Eye (tissue), 1 donor: ENCODE measurements around the gene KRTAP10-8.
A peak's percentile ranks its signal among the peaks of the same experiment; 100 is the strongest.
"Not testable (repeated sequence)": the region's sequence is repeated elsewhere in the genome, so short reads cannot be mapped to it uniquely, and the experiment has no call there.

Experiments
- DNase-seq: peaks from one replicate; pipeline ENCODE4 v3.0.0-alpha.2; 2015

Gene KRTAP10-8

DNA sequence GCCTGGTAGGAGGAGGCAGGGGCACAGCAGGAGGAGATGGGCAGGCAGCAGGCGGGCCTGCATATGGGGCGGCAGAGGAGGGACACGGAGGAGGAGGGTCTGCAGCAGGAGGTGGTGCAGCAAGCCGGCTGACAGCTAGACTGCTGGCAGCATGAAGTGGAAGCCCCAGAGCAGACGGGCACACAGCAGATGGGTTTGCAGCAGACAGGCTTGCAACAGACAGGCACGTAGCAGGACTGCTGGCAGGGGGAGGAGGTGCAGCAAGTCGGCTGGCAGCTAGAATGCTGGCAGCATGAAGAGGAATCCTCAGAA lies 32.1 kb upstream of the KRTAP10-8 start:
- no peak for DNase-seq

DNA sequence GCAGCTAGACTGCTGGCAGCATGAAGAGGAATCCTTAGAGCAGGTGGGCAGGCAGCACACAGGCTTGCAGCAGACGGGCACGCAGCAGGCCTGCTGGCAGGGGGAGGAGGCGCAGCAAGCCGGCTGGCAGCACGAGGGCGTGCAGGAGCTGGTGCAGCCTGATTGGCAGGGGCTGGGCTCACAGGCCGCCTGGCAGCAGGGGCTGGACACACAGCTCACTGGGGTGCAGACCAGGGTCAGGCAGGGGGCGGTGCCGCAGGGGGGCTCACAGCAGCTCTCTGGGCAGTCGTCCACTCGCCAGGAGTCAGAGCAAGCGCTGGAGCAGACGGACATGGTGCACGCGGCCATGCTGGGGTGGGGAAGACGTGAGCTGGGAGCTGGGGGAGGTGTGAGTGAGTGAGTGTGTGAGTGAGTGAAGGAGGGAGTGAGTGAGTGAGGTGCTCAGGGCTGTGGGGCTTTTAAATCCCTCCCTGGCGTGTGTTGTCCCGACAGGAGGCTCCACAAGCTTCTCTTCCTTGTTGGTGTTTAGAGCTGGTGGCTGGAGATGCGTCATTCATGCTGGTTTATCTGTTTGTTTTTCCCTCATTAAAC lies 31.6 kb upstream of the KRTAP10-8 start, which contains the start of gene KRTAP10-5:
Gene KRTAP10-5, minus strand, starts transcription at position 374 of the 591 bp plus-strand sequence. Its CDS starts 26 bp downstream, at position 348.
- DNase-seq, result not testable (repeated sequence)

DNA sequence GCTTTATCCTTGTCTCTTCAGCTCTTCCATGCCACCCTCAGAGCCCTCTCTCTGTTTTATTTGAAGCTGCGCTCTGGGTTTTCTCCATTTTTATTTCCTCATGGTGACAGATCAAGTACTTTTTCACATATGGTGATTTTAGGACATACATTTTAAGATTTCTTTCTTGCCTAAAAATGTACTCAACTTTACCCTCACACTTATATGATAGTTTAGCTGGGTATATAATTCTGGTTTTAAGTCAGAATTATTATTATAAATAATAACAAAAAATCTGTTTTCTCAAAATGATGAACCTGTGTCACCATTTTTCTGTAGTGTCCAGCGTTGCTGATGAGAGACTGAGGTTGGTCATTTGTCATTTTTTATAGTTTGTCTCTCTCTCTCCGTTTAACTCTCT lies 30.7 kb upstream of the KRTAP10-8 start:
- DNase-seq, result no peak

DNA sequence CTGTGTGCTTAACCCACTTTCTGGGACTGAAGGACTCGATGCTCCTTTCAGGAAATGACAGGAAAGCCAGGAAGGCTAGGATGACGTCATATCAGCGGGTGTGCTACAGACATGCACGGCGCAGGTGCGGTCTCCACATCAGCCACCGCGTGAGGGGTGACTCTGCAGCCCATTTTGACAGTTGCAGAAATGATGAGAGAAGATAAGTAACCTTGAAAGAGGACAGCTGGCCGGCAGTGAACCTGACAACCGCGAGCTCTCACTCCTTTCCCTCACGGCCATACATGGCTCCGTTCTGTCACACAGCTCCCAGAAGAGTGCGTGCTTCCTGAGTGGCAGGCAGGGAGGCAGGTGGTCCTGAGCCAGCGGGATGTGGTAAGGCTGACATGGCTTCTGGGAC lies 29.8 kb upstream of the KRTAP10-8 start:
- no peak for DNase-seq

DNA sequence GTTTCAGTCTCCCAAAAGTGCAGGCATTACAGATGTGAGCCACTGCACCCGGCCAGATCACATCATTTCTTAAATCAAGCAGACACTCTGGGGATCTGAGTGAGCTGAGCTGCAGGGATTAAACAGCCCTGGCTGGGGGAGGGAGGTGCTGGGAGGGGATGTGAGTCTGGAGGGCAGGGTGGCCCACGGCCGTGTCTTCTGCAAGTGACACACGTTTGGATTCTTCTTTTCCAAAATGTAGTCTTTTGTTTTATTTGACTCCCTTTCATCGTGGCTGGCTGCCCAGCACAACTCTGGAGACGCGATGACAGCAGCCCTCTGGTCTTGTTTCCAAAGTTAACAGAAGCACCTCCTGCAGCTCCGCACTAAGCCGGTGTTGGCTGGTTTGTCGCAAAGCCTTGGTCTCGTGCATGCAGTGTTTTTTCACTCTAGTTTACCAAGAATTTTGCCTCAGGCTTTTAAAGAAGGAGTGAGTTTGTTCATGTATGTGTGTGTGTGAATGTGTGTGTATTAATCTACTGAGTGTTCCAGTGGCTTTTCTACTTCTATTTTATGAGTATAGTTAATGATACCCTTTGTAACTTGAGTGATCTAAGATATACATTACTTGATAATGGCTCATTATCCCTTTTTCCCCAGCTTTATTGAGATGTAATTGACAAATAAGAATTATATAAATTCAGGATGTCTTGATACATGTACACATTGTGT lies 28.6 kb upstream of the KRTAP10-8 start:
- DNase-seq, result peak; percentile 62

DNA sequence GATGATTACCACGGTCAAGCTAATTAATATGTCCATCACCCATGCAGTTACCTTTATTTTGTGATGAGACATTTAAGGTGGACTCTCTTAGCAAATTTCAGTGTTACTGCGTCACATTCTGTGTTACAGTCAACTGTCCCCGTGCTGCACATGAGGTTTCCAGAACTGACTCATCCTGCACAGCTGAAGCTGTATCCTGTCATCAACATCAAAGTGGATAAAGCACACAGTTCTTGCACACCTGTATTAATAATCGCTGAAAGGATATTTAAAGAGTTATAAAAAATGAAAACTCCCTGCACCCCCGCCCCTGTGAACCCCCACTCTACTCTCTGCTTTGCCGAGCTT lies 28.1 kb upstream of the KRTAP10-8 start:
- no peak for DNase-seq

DNA sequence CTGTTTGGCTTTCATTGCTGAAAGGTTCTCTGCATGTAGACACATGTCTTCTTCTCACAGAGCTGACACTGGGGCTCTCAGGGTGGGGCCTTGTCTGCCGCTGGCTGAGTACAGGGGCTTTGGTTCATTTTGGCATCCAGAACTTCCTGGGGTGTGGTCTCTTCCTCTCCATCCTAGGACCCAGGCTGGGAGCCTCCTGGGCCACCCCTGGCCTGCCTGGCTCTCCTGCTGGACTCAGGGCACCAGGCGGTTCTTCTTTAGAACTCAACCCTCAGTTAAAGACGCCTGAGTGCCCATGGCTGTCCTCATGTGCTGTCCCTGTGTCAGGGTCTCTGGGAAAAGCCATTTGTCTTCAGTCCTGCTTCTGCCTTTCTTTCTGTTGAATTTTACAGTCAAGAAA lies 26.0 kb upstream of the KRTAP10-8 start:
- DNase-seq, result no peak

DNA sequence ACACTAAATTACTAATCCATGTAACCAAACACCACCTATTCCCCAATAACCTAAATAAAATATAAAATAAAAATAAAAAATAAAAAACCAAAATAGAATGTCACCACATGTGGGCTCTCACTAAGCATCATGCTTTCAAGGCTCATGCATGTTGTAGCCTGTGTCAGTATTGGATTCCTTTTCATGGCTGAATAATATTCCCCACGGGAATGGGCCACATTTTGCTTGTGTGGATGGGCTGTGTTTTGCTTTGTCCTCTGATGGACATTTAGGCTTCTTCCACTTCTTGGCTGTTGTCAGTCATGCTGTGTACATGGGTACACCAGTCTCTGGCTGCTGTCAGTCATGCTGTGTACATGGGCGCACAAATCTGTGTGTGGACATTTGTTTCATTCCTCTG lies 22.8 kb upstream of the KRTAP10-8 start:
- DNase-seq, result no peak

DNA sequence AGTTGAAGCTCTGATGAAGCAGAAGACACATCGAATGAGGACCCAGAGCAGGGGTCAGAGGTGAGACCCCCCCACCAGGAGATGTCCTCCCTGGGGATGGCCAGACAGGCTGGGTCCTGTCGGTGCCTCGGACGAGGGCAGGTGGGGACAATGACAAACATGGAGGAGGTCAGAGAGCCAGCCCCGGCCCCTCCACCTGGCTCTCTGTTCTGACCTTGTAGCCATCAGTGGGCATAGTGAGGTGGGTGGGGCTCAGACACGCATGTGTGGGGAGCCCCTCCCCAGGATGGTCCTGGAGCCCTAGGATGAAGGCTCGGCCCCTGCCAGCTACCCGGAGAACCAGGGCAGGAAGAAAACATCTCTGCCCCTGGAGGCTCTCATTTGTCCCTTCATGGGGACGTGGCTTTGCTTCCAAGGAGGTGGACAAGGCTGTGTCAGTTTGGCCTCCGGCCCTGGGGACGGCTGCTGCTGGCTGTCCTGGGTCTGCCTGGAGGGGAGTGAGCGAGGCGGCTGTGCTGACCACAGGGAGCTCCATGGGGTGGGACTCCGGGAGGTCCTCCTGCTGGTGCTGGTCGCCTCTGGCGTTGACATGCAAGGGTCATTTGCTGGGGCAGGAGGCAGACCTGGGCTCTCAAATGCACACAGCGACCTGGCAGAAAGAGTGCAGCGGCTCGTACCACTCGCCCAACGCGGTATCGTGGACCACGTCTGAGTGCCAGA lies 22.1 kb upstream of the KRTAP10-8 start:
- DNase-seq, result no peak

DNA sequence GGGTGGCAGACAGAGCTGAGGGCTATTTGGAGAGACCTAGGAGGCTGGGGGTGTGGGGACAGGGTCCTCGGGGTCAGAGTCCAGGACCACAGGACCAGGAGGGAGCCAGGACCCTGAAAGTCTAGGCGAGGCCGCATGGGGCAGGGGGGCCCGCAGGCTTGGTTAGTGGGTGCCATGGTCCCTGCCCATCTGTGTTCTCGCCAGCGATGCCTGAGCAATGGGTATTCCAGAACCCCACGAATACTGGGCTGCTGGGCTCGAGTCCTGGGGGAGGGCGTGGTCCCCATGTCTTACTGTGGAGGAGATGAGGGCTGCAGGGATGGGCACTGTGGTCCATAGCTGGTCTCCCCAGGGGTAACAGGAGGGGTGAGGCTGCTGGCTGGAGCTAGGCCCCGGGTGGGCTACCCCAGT lies 21.6 kb upstream of the KRTAP10-8 start:
- no peak for DNase-seq

DNA sequence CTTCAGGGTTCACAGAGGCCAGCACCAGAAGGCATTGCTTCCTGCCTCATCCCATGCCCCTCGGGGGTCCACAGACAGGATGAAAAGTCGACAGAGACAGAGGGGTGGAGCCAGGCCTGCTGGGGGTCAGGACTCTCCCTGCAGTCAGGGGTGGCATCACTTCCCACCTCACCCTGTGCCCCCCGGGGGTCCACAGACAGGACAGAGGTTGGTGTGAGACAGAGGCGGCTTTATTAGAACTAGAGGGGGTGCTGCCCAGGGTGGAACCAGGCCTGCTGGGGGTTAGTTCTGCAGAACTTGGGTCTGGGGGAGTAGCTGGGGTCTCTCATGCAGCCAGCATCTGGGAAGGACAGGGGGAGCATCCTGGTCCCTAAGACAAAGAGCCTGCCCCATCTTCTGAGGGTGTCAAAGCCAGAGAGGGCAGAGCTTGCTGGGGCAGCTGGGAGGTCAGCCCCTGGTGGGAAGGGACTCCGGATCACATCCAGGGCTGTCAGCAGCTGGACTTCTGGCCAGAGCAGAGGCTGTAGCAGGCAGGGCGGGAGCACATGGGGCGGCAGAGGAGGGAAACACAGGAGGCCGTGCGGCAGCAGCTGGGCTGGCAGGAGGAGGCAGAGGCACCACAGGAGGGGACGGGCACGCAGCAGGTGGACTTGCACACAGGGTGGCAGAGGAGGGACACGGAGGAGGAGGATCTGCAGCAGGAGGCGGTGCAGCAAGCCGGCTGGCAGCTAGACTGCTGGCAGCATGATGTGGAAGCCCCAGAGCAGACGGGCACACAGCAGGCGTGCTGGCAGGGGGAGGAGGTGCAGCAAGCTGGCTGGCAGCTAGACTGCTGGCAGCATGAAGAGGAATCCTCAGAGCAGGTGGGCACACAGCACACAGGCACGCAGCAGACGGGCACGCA lies 20.7 kb upstream of the KRTAP10-8 start:
- DNase-seq, result not testable (repeated sequence)

DNA sequence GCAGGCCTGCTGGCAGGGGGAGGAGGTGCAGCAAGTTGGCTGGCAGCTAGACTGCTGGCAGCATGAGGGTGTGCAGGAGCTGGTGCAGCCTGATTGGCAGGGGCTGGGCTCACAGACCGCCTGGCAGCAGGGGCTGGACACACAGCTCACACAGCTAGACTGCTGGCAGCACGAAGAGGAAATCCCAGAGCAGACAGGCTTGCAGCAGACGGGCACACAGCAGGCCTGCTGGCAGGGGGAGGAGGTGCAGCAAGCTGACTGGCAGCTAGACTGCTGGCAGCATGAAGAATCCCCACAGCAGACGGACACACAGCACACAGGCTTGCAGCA lies 20.1 kb upstream of the KRTAP10-8 start:
- not testable (repeated sequence) for DNase-seq

DNA sequence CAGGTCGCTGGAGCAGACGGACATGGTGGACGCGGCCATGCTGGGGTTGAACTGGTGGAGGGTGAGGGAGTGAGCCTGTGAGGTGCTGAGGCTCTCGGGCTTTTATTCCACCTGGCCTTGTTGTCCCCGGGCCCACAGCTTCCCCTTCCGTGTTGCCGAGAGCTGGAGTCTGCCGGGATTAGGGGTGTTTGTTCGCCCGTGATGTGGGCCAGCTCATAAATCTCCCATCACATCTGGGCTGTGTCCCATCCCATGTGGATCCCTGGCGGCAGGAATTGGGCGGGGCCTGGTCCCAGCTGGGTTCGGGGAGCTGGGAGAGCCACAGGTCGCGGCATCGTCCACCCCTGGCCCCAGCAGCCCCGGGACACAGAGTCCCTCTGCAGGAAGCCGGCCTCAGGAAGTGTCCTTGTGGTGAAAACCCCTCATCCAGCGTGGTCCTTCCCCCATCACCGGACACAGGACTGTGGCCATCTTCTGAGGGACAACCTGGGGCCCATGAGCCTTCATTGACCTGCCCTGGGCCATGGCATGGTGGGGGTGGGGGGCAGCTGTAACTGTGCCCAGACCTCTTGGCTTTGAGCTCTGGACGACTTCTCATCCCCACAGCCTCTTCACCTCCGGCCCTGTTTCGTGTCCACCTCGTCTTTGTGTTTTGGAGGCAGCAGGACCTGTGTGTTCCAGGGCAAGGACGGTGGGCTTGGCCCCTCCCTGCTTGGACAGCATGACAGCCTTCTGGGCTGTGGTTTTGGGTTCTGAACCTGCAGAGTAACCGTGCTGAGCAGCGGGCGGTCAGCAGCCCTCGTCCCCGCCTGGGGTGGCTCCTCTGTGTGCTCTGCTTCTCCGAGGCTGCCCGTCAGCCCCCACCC lies 19.2 kb upstream of the KRTAP10-8 start, which contains the start of gene KRTAP10-6:
Gene KRTAP10-6, minus strand, starts transcription at position 60 of the 866 bp plus-strand sequence. Its CDS starts 21 bp downstream, at position 39.
- DNase-seq, result no peak

DNA sequence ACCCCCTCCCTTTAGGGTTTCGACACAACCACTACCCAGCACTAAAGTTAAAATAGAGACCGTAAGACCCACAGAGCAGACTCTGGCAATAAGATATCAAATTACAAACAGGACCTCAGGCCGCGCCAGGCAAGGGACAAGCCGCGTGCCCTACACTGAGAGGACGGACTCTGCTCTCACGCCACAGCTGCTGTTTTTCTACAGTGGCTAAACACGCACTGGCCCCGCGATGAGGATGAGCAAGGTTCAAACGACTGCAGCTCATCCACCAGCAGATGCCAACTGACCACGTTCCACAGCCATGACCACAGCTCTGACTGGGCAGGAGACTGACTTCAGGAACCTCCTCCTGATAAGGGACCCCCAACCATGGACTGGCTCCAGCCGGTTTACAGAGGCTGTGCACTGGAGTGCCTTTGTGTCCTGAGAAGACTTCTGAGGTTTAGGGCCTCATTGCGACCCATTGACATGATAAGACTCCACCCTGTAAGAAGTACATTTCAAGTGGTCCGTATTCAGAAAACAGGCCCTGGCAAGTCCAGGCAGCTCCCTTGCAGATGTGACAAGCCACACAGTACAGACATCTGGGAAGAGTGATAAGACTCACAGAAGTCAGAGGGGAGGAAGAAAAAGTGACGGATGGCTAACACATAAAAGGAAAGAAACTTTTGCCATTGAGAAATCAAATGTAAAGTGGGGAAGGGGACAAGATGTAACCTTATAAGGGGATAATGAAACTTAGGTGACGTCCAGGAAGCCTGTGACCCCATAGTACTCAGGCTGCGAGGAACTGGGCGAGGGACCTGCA lies 18.1 kb upstream of the KRTAP10-8 start:
- DNase-seq, result no peak

DNA sequence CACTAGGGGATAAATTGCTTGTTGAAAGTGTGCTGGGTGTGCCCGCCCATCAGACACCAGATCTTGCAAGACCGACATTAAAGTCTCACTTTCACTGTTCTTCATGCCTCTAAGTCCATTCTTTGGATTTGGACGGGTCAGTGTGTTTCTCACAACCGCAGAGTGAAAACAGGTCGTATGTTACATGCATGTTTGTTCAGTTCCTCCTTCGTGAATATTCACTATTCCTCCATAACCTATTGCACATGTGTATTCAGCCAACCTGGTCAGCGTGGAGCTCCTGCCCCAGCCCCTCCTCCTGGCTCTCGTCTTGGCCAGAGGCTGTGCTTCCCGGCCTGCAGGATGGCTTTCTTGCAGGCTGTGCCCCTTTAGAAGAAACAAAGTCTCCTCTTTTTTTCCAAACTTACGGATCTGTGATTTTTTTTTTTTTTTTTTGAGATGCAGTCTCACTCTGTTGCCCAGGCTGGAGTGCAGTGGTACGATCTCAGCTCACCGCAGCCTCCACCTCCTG lies 17.4 kb upstream of the KRTAP10-8 start:
- no peak for DNase-seq

DNA sequence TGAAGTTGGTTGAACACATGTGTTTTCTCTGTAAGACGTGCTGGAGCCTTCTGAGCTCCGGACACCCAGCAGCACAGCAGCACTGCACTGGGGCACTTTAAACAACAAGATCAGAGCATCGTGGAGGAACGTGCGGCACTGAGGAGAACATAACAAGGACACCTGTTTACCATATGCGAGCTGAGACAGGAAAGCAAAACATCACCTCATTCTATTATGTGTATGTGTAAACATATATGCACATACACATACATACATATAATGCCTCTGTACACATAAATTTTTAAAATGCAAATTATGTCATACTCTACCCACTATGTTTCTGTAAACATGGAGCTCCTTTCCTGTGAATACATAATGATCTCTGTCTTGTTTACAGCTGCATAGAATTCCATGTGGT lies 16.4 kb upstream of the KRTAP10-8 start:
- no peak for DNase-seq

DNA sequence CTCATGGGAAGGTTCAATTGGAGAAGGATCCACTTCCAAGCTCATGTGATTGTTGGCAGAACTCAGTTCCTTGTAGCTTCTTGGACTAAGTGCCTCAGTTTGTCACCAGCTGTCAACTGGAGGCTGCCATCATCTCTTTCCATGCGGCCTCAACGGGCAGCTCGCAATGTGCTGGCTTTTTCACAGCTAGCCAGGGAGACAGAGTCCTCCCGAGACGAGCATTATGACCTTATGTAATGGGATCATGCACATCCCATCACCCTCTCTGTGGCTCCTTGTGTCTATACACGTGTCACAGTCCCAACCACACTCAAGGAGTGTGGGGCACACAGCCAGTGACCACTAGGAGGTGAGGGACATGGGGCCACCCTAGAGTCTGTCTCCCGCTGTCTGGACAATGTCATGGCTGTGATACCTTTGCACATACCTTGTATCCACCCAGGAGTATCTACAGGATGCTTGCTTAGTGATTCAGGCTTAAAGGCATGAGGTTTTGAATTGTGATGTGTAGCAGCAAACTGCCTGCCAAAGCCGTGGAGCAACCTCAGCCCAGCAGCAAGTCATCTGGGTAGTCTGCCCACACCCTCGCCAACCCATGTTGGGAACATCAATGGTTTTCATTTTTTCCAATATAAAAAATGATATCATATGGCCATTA lies 15.7 kb upstream of the KRTAP10-8 start:
- no peak for DNase-seq

DNA sequence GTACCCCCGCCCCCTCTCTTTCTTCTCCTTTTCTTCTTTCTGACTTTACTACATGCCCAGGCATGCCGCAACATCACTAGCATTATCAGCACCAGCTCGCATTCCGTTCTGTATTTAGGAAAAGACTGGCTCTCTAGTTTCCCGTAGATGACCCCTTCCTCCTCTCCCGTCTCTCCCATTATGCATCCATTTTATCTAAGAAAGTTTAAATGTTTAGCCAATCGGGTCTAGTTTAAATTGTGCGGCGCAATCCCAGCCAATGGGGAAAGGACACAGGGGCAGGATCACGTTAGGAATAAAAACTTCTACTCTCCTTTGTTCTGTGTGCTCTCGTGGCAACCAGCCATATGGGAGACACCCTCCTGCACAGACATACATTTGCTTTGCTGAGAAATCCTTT lies 13.8 kb upstream of the KRTAP10-8 start:
- DNase-seq, result no peak

DNA sequence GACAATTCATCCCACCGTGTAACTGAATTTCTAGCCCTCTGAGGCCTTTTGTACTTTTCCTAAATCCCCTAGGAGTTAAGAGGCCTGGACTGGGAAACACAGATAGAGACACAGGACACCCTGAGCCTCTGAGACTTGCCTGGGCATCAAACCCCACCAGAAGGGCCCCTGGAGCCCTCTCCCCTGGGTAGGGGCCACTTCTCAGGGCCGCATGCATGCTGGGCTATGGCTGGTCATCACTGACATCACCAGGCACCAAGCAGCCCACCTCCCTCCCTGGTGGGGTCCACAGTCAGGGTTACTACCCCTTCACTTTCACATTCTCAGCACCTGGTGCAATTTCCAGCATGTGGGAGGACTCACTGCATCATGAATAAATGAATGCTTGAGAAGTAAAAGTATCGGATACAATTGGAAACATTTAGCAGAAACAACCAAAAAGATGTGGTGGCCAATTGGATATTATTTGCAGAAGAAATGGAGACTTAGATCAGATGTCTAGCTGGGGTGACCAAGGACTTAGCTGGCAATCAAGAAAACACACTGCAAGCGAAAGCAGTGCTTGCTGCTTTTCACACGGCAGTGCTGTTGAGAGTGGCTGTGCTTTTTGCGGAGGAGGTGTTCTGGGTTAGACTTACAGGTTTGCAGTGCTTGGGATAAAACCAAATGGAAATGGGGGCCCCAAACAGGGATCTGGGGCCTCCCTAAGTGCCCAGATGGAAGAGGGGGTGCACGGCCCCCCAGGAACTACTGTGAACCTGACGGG lies 12.4 kb upstream of the KRTAP10-8 start:
- no peak for DNase-seq
